ENCODE data around the gene DYRK1A.

Gene DYRK1A

GRCh38 chr21:37566790-37567615 lies 200.4 kb downstream of the DYRK1A start:
- no peak for DNase-seq (ENCODE audit: low spot score)

- no peak for DNase-seq (ENCODE audit: low spot score)
Measured at GRCh38 chr21:37568415-37568814, 201.8 kb downstream of the DYRK1A start.

DNA sequence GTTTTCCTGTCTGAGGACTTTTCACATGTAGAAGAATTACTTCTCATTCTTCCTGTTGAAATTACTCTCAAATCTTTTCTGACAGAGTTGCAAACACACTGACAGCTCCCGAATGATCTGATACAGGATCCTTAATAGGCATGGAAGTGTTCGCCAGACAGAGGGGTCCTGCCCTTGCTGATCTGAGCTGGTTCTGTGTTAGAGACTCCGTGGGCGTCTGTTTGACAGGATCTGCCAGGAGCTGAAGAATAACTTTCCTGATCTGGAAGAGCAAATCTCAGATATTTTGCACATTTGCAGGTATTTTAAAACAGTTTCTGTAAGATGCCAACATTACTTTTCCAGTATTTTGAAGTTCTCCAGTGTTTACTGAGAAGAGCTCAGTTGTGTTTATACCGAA lies 202.3 kb downstream of the DYRK1A start:
- no peak for DNase-seq (ENCODE audit: low spot score)

GRCh38 chr21:37571442-37571841 lies 204.9 kb downstream of the DYRK1A start:
- DNase-seq (ENCODE audit: low spot score), result no peak

DNA sequence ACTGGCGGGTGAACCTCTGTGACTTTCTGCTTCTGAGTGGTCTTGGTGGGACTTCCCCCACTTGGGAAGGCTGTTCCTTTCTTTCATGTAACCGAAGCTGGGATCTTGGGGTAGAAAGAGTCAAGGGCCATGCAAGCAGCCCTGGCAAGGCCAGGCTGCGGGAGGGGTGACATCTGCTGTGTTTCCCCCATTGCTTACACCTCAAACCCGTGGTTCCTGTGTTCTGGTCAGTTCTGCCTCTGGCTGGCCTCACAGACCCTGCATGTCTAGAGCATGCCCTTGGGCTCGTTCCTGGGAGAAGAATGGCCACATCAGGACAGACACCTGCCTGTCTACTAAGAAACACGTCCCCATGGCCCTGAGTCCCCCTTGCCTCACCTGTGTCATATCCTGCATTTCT lies 207.7 kb downstream of the DYRK1A start:
- no peak for DNase-seq (ENCODE audit: low spot score)

DNA sequence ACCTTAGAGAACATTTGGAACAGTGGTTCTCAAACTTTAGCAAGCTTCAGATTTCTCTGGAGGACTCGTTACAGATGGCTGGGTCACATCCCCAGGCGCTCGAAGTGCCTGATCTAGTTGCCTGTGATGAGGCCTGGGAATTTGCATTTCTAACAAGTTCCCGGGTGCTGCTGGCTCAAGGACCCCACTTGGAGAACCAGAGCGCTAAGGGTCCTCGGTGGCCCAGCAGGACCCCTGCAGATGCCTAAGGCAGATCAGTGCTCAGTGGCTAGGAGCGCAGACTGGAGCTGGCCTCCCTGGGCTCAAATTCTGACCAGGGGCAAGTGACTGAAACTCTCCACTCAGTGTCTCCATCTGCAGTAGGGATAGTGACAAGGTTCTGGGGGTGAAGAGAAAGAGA lies 208.2 kb downstream of the DYRK1A start:
- DNase-seq (ENCODE audit: low spot score), result no peak

GRCh38 chr21:37575580-37575979 lies 209.0 kb downstream of the DYRK1A start:
- DNase-seq (ENCODE audit: low spot score), result no peak
